K562 (cell line): ENCODE measurements around the gene RARRES1. TPM values are rescaled to one million over a fixed set of nuclear protein-coding genes. Genes with fewer than 3 reads are reported as not detected.

Experiments
- ATAC-seq: fragments of 200-7000 bp; cut with Tn5 transposase; 3 replicates; pipeline ENCODE4 v1.9.1; 2020; ENCODE audit warnings: moderate library complexity
- BruUV-seq: library from RNA; stranded (reverse); fragments of 400-500 nt; replicated peaks from 2 replicates; lab custom pipeline; 2021; lab: Mats Ljungman, UMichigan
- CTCF ChIA-PET: fragments of 300-600 bp; formaldehyde crosslinking; extraction: SDS; loops from one replicate; lab custom pipeline; 2021; ENCODE audit warnings: low intra/inter-chr PET ratio; lab: Yijun Ruan, JAX
- POLR2A ChIA-PET: fragments of 300-600, 350-650 bp; sonication (Branson Sonifier 250); formaldehyde crosslinking; extraction: SDS; loops from one replicate; lab custom pipeline; 2021; ENCODE audit warnings: antibody characterized with exemption, inconsistent platforms; lab: Yijun Ruan, JAX
- DNase-seq, 4 experiments: peaks; one replicate each; pipeline versions ENCODE4 v3.0.0 to v3.0.0-alpha.2; 2011 to 2018; ENCODE audit warnings: low spot score in 3 of 4, mixed read lengths in 3 of 4; ENCODE audit errors: extremely low read depth in 1 of 4
- FAIRE-seq: peaks from 2 replicates; lab custom pipeline; 2011; peaks lifted over from hg19 to GRCh38; lab: Jason Lieb, UNC
- H2AFZ ChIP-seq: 2 replicates; pipeline ENCODE4 v1.6.0; 2011; ENCODE audit warnings: low read depth, low read length, control low read depth, inconsistent platforms
- H3K27ac ChIP-seq: fragments of 200-600 bp; 3 replicates; pipeline ENCODE4 v1.8.0; 2011; ENCODE audit warnings: low read depth, mild to moderate bottlenecking, control low read depth, inconsistent platforms, low read length, moderate library complexity, mixed read lengths; ENCODE audit errors: extremely low read depth
- H3K27me3 ChIP-seq, 2 experiments: fragments of 300-600 bp in 1 of 2; 2 replicates in 1 of 2; 3 replicates in 1 of 2; pipeline versions ENCODE4 v1.6.0 to v1.8.0; 2011; ENCODE audit warnings: inconsistent platforms in 2 of 2, low read length in 2 of 2, mild to moderate bottlenecking in 1 of 2, mixed read lengths in 1 of 2, moderate library complexity in 1 of 2; ENCODE audit not compliant: control insufficient read depth in 2 of 2, insufficient read depth in 2 of 2
- H3K36me3 ChIP-seq: fragments of 300-600 bp; 3 replicates; pipeline ENCODE4 v1.8.0; 2011; ENCODE audit warnings: mild to moderate bottlenecking, low read length, inconsistent platforms; ENCODE audit not compliant: control insufficient read depth, insufficient read depth
- H3K4me1 ChIP-seq, 2 experiments: fragments of 200-600 bp in 1 of 2; replicated peaks in 1 of 2; 2 replicates in 1 of 2; 3 replicates in 1 of 2; pipeline versions ENCODE4 v1.5.1 to v1.8.0; 2011; ENCODE audit warnings: inconsistent platforms in 2 of 2, low read length in 2 of 2, mild to moderate bottlenecking in 1 of 2, mixed read lengths in 1 of 2, moderate library complexity in 1 of 2; ENCODE audit not compliant: control insufficient read depth in 2 of 2, insufficient read depth in 2 of 2
- H3K4me2 ChIP-seq: 2 replicates; pipeline ENCODE4 v1.6.1; 2011; ENCODE audit warnings: low read length, control low read depth, inconsistent platforms, mixed read lengths; ENCODE audit not compliant: insufficient read depth
- H3K4me3 ChIP-seq: fragments of 200-600 bp; sonication (generic), shearing (Covaris generic); 2 replicates; pipeline ENCODE4 v1.5.1; 2016; ENCODE audit warnings: control low read depth, inconsistent platforms
- H3K79me2 ChIP-seq: fragments of 200-600 bp; 3 replicates; pipeline ENCODE4 v1.8.0; 2011; ENCODE audit warnings: low read length, inconsistent platforms; ENCODE audit not compliant: control insufficient read depth, insufficient read depth
- H3K9ac ChIP-seq, 2 experiments: 2 replicates each; pipeline versions ENCODE4 v1.6.0 to v1.6.1; 2011; ENCODE audit warnings: low read depth in 2 of 2, low read length in 2 of 2, control low read depth in 1 of 2, inconsistent platforms in 1 of 2, mild to moderate bottlenecking in 1 of 2, mixed read lengths in 1 of 2; ENCODE audit not compliant: insufficient read depth in 1 of 2
- H3K9me1 ChIP-seq: one replicate; pipeline ENCODE4 v1.6.0; 2011; ENCODE audit warnings: inconsistent platforms, mild to moderate bottlenecking, low read length, moderate library complexity; ENCODE audit not compliant: control insufficient read depth, insufficient read depth
- H3K9me3 ChIP-seq: replicated peaks from 2 replicates; pipeline ENCODE4 v1.5.1; 2011; ENCODE audit warnings: low read depth, low read length, inconsistent platforms; ENCODE audit not compliant: control insufficient read depth, insufficient read depth
- H4K20me1 ChIP-seq: replicated peaks from 2 replicates; pipeline ENCODE4 v1.6.1; 2011; ENCODE audit warnings: low read length, inconsistent platforms, mixed read lengths; ENCODE audit not compliant: control insufficient read depth, insufficient read depth
- MEF2D ChIP-seq: conservative IDR thresholded peaks from 2 replicates; pipeline ENCODE4 v1.6.1; 2016; ENCODE audit warnings: low read depth, missing genetic modification characterization, missing compliant biosample characterization
- PHF8 ChIP-seq: fragments of 200-600 bp; sonication (generic); IDR thresholded peaks from 2 replicates; pipeline ENCODE4 v1.6.1; 2012; ENCODE audit warnings: mixed run types, mild to moderate bottlenecking, inconsistent platforms, low read length, moderate library complexity, borderline replicate concordance
- SMAD3 ChIP-seq: fragments of 450-650 bp; formaldehyde crosslinking; conservative IDR thresholded peaks from 2 replicates; pipeline ENCODE4 v1.4.0; 2020; ENCODE audit warnings: mild to moderate bottlenecking
- SNRNP70 ChIP-seq: fragments of 200-400 bp; formaldehyde crosslinking; optimal IDR thresholded peaks from 2 replicates; pipeline ENCODE3; 2017; ENCODE audit warnings: low read depth, low read length
- SRF ChIP-seq, 2 experiments: fragments of 250-450, 450-650 bp in 1 of 2; sonication (Bioruptor Pico) in 1 of 2; sonication (generic) in 1 of 2; formaldehyde crosslinking; IDR thresholded peaks; 2 replicates each; pipeline versions ENCODE4 v1.5.0 to v1.5.1; 2020 to 2022; ENCODE audit warnings: mild to moderate bottlenecking in 1 of 2, missing genetic modification reagents in 1 of 2
- ZKSCAN8 ChIP-seq: fragments of 200-800 bp; sonication (Bioruptor generic); IDR thresholded peaks from 2 replicates; pipeline ENCODE4 v1.6.1; 2016; ENCODE audit warnings: missing genetic modification characterization, missing compliant biosample characterization
- ZNF224 ChIP-seq: sonication (generic); formaldehyde crosslinking; IDR thresholded peaks from 2 replicates; pipeline ENCODE4 v1.8.0; 2022; ENCODE audit warnings: mild to moderate bottlenecking, missing genetic modification reagents
- WGBS: fragments of 100-300 bp; shearing (Covaris generic); methylation state at CpG from one replicate; pipeline ENCODE4 v1.1.6; 2016; ENCODE audit warnings: low coverage, mixed read lengths; ENCODE audit not compliant: insufficient coverage; ENCODE audit errors: missing lambda C conversion rate; 5-methylcytosine and 5-hydroxymethylcytosine counted together
- in situ Hi-C: fragments of 300-500 bp; cut with MboI; formaldehyde crosslinking; loops from 4 replicates; pipeline ENCODE4 v1.15.0; 2018; ENCODE audit warnings: inconsistent platforms, mixed read lengths
- intact Hi-C: fragments of 100-400 bp; cut with micrococcal nuclease; formaldehyde crosslinking; loops from 2 replicates; pipeline ENCODE4 v1.14.2; 2022
- polyA plus RNA-seq, 8 experiments: library from polyadenylated mRNA; depleted of rRNA in 4 of 8; stranded (reverse) in 5 of 8; unstranded in 3 of 8; fragments of >200 nt; fragmentation: Nextera tagmentation in 2 of 8; fragmentation: Illumina TruSeq in 1 of 8; extraction: Ambion mirVana in 2 of 8; extraction: Trizol in 1 of 8; gene quantifications; 2 replicates each; pipeline versions ENCODE4 v1.2.1 to v1.2.3, GENCODE V29; 2011 to 2014; ENCODE audit warnings: inconsistent platforms in 1 of 8, missing spikeins in 1 of 8
- total RNA-seq, 7 experiments: library from RNA; depleted of rRNA in 6 of 7; stranded (reverse); fragments of >200 nt in 6 of 7; fragmentation: Illumina TruSeq in 2 of 7; extraction: Trizol in 2 of 7; gene quantifications; 2 replicates each; pipeline versions ENCODE4 v1.2.1 to v1.2.3, GENCODE V29; 2011 to 2021; ENCODE audit warnings: low replicate concordance in 1 of 7
- TF ChIP-seq, protein P1 (sequence below): fragments of 250-450 bp; sonication (Bioruptor Pico); IDR thresholded peaks from 2 replicates; pipeline ENCODE4 v1.8.0; 2021; ENCODE audit warnings: moderate library complexity, mild to moderate bottlenecking, inconsistent platforms

The RARRES1 gene
- total and polyA plus RNA-seq, 9 of the 15 experiments (the other 6 are each of a cell fraction or from before 2014, with no cell fraction given) = not detected

DNA sequence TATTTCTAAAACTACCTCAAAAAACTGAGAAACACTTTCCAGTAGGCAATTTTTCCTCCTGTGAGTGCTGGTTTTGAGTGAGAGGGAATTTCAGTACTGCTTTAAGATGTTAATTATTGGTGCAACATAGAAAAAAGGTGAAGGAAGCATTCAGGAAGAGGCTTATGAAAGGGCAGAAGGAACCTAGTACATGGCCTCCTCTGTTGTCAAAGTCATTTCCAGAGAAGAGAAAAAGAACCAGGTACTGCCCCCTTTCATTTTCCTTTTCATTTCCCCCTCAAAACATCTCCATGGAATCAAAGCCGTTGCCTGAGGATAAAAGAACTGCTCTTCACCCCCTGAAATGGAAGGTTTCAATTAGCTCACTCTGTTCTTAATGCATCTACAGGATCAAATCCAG, 19.8 kb downstream of the RARRES1 start:
- Histone ChIP-seq H3K79me2 (no peaks in the 10 kb centered on the region), H3K9ac (no peak overlapping the region), H3K4me3 (no peak overlapping the region), H3K27me3 (no peaks in the 10 kb centered on the region), H3K9me3 (no peaks in the 10 kb centered on the region), H3K27ac (no peak overlapping the region; the same call in 2 of the 3 replicates), H3K9me1 (no peaks in the 10 kb centered on the region), H3K36me3 (peaks cover 51% of the 10 kb centered on the region), H2AFZ (no peak overlapping the region), H4K20me1 (no peaks in the 10 kb centered on the region), H3K4me2 (no peak overlapping the region), H3K4me1 (peaks cover 17 to 29% of the 10 kb centered on the region in 2 experiments; a peak in 4 of 5 replicates)
- CTCF ChIA-PET = no interaction called here
- no peak for FAIRE-seq
- DNase-seq = no peak
- 100% methylated on average over 1 of the region's 1 CpG for WGBS
- POLR2A ChIA-PET = interaction anchor here (1.0 to 1.6 kb wide), 3 partner anchors 9 to 29 kb away, joined by 3 to 8 read pairs (median 3); no protein-coding TSS in a partner anchor
- intact Hi-C loops = no loop called here
- ATAC-seq = no peak
- TF ChIP-seq MEF2D (tag) (no peak), SMAD3 (no peak), ZNF224 (CRISPR knock-in tag) (no peak), ZKSCAN8 (CRISPR knock-in tag) (0 out of 2 replicates have a peak, but pooled peaks have one; percentile 7), SNRNP70 (no peak), PHF8 (no peak), SRF (CRISPR knock-in tag; IDR thresholded peaks at IDR 0.05) (no peak)
- TF ChIP-seq, protein P1, sequence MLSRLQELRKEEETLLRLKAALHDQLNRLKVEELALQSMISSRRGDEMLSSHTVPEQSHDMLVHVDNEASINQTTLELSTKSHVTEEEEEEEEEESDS (CRISPR knock-in tag) = no peak
- in situ Hi-C loops = no loop called here
- BruUV-seq = no TSS peak
